Measurements from ENCODE around the gene PPFIBP2. TPM values are rescaled to one million over a fixed set of nuclear protein-coding genes. Genes with fewer than 3 reads are reported as not detected.

The PPFIBP2 gene
- total RNA-seq, 1 experiment from 2014 or later = 3.9 TPM

Other genes with a start within 250 kb of the PPFIBP2 start
- gene OLFML1, start 28.5 kb upstream of the PPFIBP2 start, total RNA-seq (2014; rRNA removed; shearing (Covaris generic)) = not detected in 2 replicates
- not detected in 2 replicates for gene CYB5R2, start 159.5 kb downstream of the PPFIBP2 start, total RNA-seq (2014; rRNA removed; shearing (Covaris generic))
- gene OVCH2, start 192.5 kb downstream of the PPFIBP2 start, total RNA-seq (2014; rRNA removed; shearing (Covaris generic)) = not detected in 2 replicates

Data from SJCRH30 (cell line).